DMS79 (cell line): ENCODE data around the gene NUP62CL.
"Not testable (repeated sequence)": the region's sequence is repeated elsewhere in the genome, so short reads cannot be mapped to it uniquely, and the experiment has no call there.

Experiments
- DNase-seq: peaks from one replicate; lab custom pipeline; 2025; lab: John Stamatoyannopoulos, UW

Gene NUP62CL

GRCh38 chrX:107205770-107206696 is at the start of gene NUP62CL, which contains the start of gene DNAAF6:
TSS of gene NUP62CL (minus strand) at chrX:107206433. CDS start at chrX:107175146, 31,287 bp downstream.
TSS of gene DNAAF6 (plus strand) at chrX:107206611. CDS start at chrX:107212876, 6,265 bp downstream.
- peak; percentile 68 for DNase-seq

- no peak for DNase-seq
Measured at GRCh38 chrX:107228486-107228819, 22.2 kb upstream of the NUP62CL start.

GRCh38 chrX:107227780-107228485 is 21.7 kb upstream of the NUP62CL start:
- no peak for DNase-seq

DNA sequence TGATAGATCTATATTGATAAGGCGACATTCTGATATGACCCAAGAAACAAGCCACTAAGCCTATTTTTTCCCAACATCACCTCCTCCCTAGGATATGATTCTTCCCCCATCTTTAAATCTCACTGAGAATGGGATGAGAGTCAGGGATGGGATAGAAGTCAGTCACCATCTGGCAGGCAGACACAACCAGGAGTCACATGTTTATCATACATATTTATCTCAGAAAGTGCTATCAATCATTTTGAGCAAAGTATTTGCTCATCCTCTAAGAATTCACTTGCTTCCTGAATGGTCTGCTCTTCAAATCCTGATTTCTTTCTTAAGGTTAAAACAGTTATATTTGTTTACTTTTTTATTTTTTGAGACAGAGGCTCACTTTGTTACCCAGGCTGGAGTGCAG is 20.5 kb upstream of the NUP62CL start:
- DNase-seq: no peak

DNA sequence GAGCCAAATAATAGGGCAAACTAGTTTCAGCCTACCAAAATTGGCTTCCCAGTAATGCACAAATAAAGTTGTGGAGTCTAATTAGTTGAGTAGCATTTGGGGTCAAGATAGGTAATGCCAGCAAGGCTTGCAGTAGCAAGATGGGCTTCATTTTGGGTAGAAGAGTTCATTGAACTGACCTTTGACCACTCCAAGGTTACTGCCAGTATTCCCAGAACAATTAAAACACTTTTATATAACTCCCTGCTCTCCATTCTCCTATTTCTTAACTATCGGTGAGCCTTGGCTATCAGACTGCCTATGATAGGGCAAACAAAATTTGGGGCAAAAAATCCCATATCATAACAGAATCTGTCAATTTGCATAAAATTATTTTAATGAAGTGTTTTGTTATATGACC is 7.2 kb upstream of the NUP62CL start:
- DNase-seq: no peak

DNA sequence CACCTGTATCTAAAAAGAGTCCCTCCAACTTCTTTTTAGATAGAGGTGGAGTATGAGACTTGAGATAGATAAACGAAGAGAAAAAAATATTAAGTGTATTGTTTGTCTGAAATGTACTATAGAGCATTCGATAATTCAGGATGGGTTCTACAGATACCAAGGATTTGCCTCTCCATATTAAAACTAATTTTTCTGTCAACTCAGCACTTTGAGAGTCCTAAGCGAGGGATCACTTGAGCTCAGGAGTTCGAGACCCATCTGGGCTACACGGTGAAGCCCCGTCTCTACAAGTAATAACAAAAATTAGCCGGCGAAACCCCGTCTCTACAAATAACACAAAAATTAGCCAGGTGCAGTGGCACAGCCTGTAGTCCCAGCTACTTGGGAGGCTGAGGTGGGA is 1.7 kb upstream of the NUP62CL start:
- DNase-seq: no peak

- DNase-seq: no peak
Measured at GRCh38 chrX:107207089-107207488, 856 bp upstream of the NUP62CL start.

- DNase-seq: no peak
Measured at GRCh38 chrX:107206697-107207065, 448 bp upstream of the NUP62CL start.

DNA sequence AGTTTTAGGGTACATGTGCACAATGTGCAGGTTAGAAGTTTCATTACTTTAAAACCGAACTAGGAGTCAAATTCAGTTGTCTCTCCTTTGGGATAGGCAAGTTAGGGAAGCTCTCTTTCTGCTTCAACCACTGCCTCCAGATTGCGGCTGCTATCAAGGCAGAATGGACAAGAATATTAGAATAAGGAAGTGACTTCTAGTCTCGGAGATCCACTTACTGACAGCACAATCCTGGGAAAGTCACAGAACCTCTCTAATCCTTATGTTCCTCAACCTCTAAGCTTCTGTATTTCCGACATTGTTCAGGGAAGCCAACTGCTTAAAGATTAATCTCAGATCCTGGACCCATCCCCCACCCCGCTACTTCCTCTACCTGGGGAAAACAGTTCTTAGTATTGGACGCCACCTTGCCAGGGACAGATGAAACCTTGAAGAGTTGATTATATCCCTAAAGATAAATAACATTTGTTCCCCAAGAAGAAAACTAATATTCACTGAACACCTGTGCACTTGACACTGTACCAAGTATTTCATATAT is 2.1 kb downstream of the NUP62CL start:
- DNase-seq: no peak

DNA sequence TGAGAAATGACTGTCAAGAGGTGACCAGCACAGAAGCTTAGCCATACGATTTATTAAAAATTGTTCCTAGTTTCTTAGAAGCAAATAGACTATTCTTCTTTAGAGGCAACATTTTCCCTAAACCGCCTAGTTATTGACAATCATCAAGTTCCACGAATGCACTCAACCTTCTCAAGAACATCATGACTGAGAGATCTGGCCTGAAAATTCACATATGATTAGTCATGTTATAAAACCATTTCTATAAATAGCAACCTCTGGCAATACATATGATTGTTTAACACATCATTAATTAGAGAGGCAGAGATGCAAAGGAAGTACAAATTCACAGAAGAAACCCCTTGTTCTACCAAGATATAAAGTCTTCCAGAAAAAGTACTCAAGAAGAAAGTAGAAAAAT is 6.7 kb downstream of the NUP62CL start:
- no peak for DNase-seq

DNA sequence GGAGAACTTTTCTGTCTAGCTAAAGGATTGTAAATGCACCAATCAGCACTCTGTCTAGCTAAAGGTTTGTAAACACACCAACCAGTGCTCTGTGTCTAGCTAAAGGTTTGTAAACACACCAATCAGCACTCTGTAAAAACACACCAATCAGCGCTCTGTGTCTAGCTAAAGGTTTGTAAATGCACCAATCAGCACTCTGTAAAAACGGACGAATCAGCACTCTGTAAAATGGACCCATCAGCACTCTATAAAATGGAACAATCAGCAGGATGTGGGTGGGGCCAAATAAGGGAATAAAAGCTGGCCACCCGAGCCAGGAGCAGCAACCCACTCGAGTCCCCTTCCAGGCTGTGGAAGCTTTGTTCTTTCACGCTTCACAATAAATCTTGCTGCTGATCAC is 8.2 kb downstream of the NUP62CL start:
- not testable (repeated sequence) for DNase-seq

DNA sequence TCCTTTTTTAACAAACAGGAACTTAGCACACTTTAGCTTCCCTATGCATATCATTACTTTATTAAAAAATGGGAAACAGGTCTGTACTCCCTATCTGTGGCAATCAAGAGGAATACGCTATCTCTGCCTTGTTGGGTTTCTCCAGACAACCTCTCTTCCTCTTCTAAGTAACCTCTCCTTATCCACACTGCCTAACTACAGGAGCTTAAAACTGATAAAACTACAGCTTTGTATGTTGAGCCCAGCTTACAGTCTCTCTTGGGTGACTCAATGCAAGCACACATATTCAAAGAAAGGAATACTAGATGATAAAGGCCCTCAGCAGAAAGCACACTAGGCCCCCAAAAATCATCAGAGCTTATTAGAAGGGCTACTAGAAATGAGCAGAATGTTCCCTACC is 8.9 kb downstream of the NUP62CL start:
- DNase-seq: no peak

DNA sequence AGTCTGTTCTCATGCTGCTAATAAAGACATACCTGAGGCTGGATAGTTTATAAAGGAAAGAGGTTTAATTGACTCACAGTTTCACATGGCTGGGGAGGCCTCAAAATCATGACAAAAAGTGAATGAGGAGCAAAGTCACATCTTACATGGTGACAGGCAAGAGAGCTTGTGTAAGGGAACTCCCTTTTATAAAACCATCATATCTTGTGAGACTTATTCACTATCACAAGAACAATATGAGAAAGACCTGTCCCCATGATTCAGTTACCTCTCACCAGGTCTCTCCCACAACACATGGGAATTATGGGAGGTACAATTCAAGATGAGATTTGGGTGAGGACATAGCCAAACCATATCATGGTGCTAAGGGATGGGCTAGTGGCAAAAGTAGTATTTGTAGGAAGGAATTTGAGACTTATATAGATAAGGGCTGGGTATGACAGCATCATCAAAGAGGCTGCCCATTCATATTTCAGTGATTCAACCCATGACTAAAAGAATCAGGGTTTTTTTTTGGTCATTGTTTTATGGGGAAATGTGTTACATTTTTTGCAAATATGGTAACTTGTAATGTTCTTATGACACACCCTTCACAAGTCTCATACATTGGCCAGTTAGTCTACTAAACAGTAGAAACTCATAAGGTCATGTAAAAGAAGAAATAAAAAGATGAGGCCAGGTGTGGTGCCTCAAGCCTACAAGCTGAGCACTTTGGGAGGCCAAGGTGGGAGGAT is 34.7 kb downstream of the NUP62CL start:
- no peak for DNase-seq

- DNase-seq: no peak
Measured at GRCh38 chrX:107168712-107169111, 37.5 kb downstream of the NUP62CL start.

DNA sequence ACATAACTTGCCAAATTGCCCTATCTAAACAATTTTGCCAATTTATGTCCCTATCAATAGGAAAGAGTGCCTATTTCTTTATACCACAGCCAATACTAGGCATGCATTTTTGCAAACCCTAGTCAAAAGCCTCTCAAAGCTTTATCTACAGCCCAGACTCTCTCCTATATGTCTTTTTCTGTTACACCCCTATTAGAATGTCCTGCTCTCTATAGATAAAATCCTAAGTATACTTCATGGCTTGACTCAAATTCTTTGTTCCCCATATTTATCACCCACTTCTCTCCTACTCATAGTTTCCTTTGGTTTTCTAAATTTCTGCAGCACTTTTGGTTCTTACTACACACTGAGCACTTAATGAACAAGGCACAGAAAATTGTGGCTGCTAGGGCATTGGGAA is 38.0 kb downstream of the NUP62CL start:
- no peak for DNase-seq

DNA sequence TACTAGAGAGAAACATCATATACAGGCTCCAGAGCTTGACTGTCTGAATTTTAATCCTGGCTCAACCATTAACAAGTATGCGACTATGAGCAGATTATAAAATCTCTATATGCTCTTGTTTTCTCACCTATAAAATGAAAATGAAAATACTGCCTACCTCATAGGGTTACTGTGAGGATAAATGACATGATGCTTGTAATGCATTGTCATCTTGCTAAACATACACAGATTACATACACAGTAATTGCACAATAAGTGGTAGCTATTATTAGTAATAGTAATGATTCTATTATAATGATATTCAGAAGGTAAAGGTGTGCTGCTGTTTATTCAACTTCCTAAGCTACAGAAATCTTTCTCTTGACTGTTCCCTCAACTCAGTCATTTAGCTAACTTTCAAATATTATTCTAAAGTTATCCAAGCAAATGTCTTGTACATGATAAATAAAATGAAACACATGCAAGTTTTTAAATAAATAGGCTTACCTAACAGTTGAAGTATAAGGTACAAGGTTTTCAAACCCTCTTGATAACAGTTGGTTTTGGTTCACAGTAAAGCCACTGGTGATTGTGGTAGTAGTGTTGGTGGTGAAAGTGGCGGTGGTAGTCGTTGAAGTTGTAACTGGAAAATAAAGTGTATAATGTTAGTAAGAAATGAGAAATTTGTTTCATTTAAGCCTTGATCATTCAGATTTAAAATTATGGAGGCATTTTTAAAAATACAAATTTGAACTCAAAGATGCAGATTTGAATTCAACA is 38.9 kb downstream of the NUP62CL start:
- DNase-seq: no peak

DNA sequence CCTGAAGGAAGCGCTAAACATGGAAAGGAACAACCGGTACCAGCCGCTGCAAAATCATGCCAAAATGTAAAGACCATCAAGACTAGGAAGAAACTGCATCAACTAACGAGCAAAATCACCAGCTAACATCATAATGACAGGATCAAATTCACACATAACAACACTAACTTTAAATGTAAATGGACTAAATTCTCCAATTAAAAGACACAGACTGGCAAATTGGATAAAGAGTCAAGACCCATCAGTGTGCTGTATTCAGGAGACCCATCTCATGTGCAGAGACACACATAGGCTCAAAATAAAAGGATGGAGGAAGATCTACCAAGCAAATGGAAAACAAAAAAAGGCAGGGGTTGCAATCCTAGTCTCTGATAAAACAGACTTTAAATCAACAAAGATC is 48.6 kb downstream of the NUP62CL start:
- not testable (repeated sequence) for DNase-seq

GRCh38 chrX:107155621-107156430 is 50.4 kb downstream of the NUP62CL start:
- DNase-seq: not testable (repeated sequence)

GRCh38 chrX:107154787-107155620 is 51.2 kb downstream of the NUP62CL start:
- peak; percentile 1 for DNase-seq

DNA sequence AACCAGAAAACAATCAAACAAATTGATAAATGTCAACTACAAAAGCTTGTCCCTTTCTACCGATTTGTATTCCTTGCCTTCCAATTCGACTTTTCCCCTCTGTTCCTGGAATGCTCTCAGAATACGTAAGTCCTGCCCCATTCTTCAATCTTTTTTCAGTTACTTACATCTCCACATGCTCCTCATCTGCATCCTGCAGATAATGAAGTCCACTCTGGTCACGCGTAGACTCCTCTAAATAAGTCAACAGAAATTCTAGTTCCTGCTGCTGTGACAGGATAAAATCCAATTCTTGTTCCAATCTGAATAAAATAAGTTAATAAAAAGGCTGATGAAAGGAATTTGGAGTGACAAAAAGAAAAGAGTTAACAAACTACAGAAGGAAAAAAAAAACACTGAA is 53.2 kb downstream of the NUP62CL start:
- DNase-seq: no peak
